ENCODE measurements around the gene DEGS2. TPM values are rescaled to one million over a fixed set of nuclear protein-coding genes. Genes with fewer than 3 reads are reported as not detected.
"Not testable (repeated sequence)": the region's sequence is repeated elsewhere in the genome, so short reads cannot be mapped to it uniquely, and the experiment has no call there.

DEGS2 gene
- total RNA-seq (under 1 TPM in 1 of 2 donors, not detected in 1; 0.30 TPM), total RNA-seq (0.08 to 0.23 reads per million in 2 donors)

GRCh38 chr14:100159094-100159864 lies at the start of gene DEGS2:
TSS of gene DEGS2 (minus strand) at chr14:100159645. CDS start at chr14:100159587, 58 bp downstream.
- ATAC-seq (peak; percentile 89), DNase-seq (peak; percentile 36 to 64 (median 60))
- peak within 1 kb of the TSS; percentile 81 for H3K4me3 Mint-ChIP-seq
- no peaks in the 10 kb centered on the region for H3K9me3 ChIP-seq (ENCODE audit: control insufficient read depth, low read length, poor library complexity, severe bottlenecking)
- H3K36me3 Mint-ChIP-seq (ENCODE audit: low read depth) = peaks cover 6% of the 10 kb centered on the region
- peaks cover 22% of the 10 kb centered on the region for H3K27me3 Mint-ChIP-seq
- H3K27ac Mint-ChIP-seq = no peak within 1 kb of the TSS
- H3K4me1 Mint-ChIP-seq = no peaks in the 10 kb centered on the region

GRCh38 chr14:100208136-100208535 lies 48.7 kb upstream of the DEGS2 start:
- not testable (repeated sequence) for DNase-seq; H3K27ac Mint-ChIP-seq; H3K36me3 Mint-ChIP-seq (ENCODE audit: low read depth)

GRCh38 chr14:100207588-100207987 lies 48.1 kb upstream of the DEGS2 start:
- H3K27ac Mint-ChIP-seq; H3K4me1 Mint-ChIP-seq; ATAC-seq; H3K9me3 ChIP-seq (ENCODE audit: control insufficient read depth, low read length, poor library complexity, severe bottlenecking); H3K27me3 Mint-ChIP-seq; H3K36me3 Mint-ChIP-seq (ENCODE audit: low read depth); DNase-seq: not testable (repeated sequence)
- peak overlapping the region; percentile 0 for H3K4me3 Mint-ChIP-seq

More at GRCh38 chr14:100208136-100208535, 48.7 kb upstream of the DEGS2 start:
- not testable (repeated sequence) for H3K9me3 ChIP-seq (ENCODE audit: control insufficient read depth, low read length, poor library complexity, severe bottlenecking); H3K4me1 Mint-ChIP-seq; ATAC-seq; H3K4me3 Mint-ChIP-seq; H3K27me3 Mint-ChIP-seq

GRCh38 chr14:100204835-100205167 lies 45.4 kb upstream of the DEGS2 start:
- H3K27me3 Mint-ChIP-seq; ATAC-seq; DNase-seq; H3K9me3 ChIP-seq (ENCODE audit: control insufficient read depth, low read length, poor library complexity, severe bottlenecking); H3K36me3 Mint-ChIP-seq (ENCODE audit: low read depth); H3K4me3 Mint-ChIP-seq; H3K27ac Mint-ChIP-seq; H3K4me1 Mint-ChIP-seq: not testable (repeated sequence)

- H3K4me1 Mint-ChIP-seq = no peaks in the 10 kb centered on the region
- no peak overlapping the region for H3K27ac Mint-ChIP-seq
- ATAC-seq = no peak
These were observed 44.8 kb upstream of the DEGS2 start for GRCh38 chr14:100203962-100204834.

GRCh38 chr14:100203146-100203545 lies 43.7 kb upstream of the DEGS2 start:
- H3K4me1 Mint-ChIP-seq = no peaks in the 10 kb centered on the region
- H3K4me3 Mint-ChIP-seq = no peak overlapping the region
- no peak overlapping the region for H3K27ac Mint-ChIP-seq
- no peak for ATAC-seq
- no peak for DNase-seq
- no peaks in the 10 kb centered on the region for H3K36me3 Mint-ChIP-seq (ENCODE audit: low read depth)
- no peaks in the 10 kb centered on the region for H3K27me3 Mint-ChIP-seq
- H3K9me3 ChIP-seq (ENCODE audit: control insufficient read depth, low read length, poor library complexity, severe bottlenecking) = no peaks in the 10 kb centered on the region

More at GRCh38 chr14:100203962-100204834, 44.8 kb upstream of the DEGS2 start:
- H3K9me3 ChIP-seq (ENCODE audit: control insufficient read depth, low read length, poor library complexity, severe bottlenecking) = no peaks in the 10 kb centered on the region
- Mint-ChIP-seq H3K27me3 (no peaks in the 10 kb centered on the region), H3K4me3 (no peak overlapping the region), H3K36me3 (ENCODE audit: low read depth) (no peaks in the 10 kb centered on the region)
- DNase-seq = no peak

GRCh38 chr14:100202712-100203111 lies 43.3 kb upstream of the DEGS2 start:
- Mint-ChIP-seq H3K36me3 (ENCODE audit: low read depth) (no peaks in the 10 kb centered on the region), H3K4me1 (no peaks in the 10 kb centered on the region), H3K27ac (no peak overlapping the region), H3K4me3 (no peak overlapping the region), H3K27me3 (no peaks in the 10 kb centered on the region)
- no peaks in the 10 kb centered on the region for H3K9me3 ChIP-seq (ENCODE audit: control insufficient read depth, low read length, poor library complexity, severe bottlenecking)
- no peak for DNase-seq
- no peak for ATAC-seq

- Mint-ChIP-seq H3K4me1 (no peaks in the 10 kb centered on the region), H3K36me3 (ENCODE audit: low read depth) (no peaks in the 10 kb centered on the region), H3K27me3 (no peaks in the 10 kb centered on the region), H3K4me3 (no peak overlapping the region), H3K27ac (no peak overlapping the region)
- ATAC-seq = no peak
- DNase-seq = no peak
- no peaks in the 10 kb centered on the region for H3K9me3 ChIP-seq (ENCODE audit: control insufficient read depth, low read length, poor library complexity, severe bottlenecking)
These were observed 42.3 kb upstream of the DEGS2 start for GRCh38 chr14:100201701-100202100.

- no peak overlapping the region for H3K4me3 Mint-ChIP-seq
- no peak for ATAC-seq
- H3K27ac Mint-ChIP-seq = no peak overlapping the region
These were observed 40.9 kb upstream of the DEGS2 start for GRCh38 chr14:100200311-100200710.

GRCh38 chr14:100199240-100199860 lies 39.9 kb upstream of the DEGS2 start:
- no peak overlapping the region for H3K27ac Mint-ChIP-seq

More at GRCh38 chr14:100200311-100200710, 40.9 kb upstream of the DEGS2 start:
- H3K9me3 ChIP-seq (ENCODE audit: control insufficient read depth, low read length, poor library complexity, severe bottlenecking) = no peaks in the 10 kb centered on the region
- no peaks in the 10 kb centered on the region for H3K4me1 Mint-ChIP-seq
- DNase-seq = no peak
- no peaks in the 10 kb centered on the region for H3K27me3 Mint-ChIP-seq
- H3K36me3 Mint-ChIP-seq (ENCODE audit: low read depth) = no peaks in the 10 kb centered on the region

GRCh38 chr14:100193417-100194357 lies 34.2 kb upstream of the DEGS2 start:
- no peak for DNase-seq
- H3K36me3 Mint-ChIP-seq (ENCODE audit: low read depth) = no peaks in the 10 kb centered on the region
- peak overlapping the region; percentile 73 for H3K4me3 Mint-ChIP-seq
- H3K9me3 ChIP-seq (ENCODE audit: control insufficient read depth, low read length, poor library complexity, severe bottlenecking) = no peaks in the 10 kb centered on the region
- ATAC-seq = peak; percentile 2
- peak overlapping the region; percentile 85 for H3K27ac Mint-ChIP-seq
- no peaks in the 10 kb centered on the region for H3K27me3 Mint-ChIP-seq
- H3K4me1 Mint-ChIP-seq = peaks cover 11% of the 10 kb centered on the region

More at GRCh38 chr14:100199240-100199860, 39.9 kb upstream of the DEGS2 start:
- no peaks in the 10 kb centered on the region for H3K27me3 Mint-ChIP-seq
- DNase-seq (no peak), ATAC-seq (no peak)
- H3K9me3 ChIP-seq (ENCODE audit: control insufficient read depth, low read length, poor library complexity, severe bottlenecking) = no peaks in the 10 kb centered on the region
- H3K4me3 Mint-ChIP-seq = no peak overlapping the region
- H3K4me1 Mint-ChIP-seq = no peaks in the 10 kb centered on the region
- H3K36me3 Mint-ChIP-seq (ENCODE audit: low read depth) = no peaks in the 10 kb centered on the region

- peak; percentile 99 to 100 (median 100) for DNase-seq
- Mint-ChIP-seq H3K4me3 (peak overlapping the region; percentile 73), H3K27ac (peak overlapping the region; percentile 85)
These were observed 33.4 kb upstream of the DEGS2 start for GRCh38 chr14:100192672-100193416.

More at GRCh38 chr14:100192672-100193416, 33.4 kb upstream of the DEGS2 start:
- Mint-ChIP-seq H3K36me3 (ENCODE audit: low read depth) (no peaks in the 10 kb centered on the region), H3K27me3 (no peaks in the 10 kb centered on the region), H3K4me1 (peaks cover 11% of the 10 kb centered on the region)
- peak; percentile 99 for ATAC-seq
- no peaks in the 10 kb centered on the region for H3K9me3 ChIP-seq (ENCODE audit: control insufficient read depth, low read length, poor library complexity, severe bottlenecking)
